Measurements from ENCODE around the gene KIF17. TPM values are rescaled to one million over a fixed set of nuclear protein-coding genes. Genes with fewer than 3 reads are reported as not detected.

KIF17 gene
- total RNA-seq, 1 donor from 2014 or later: 0.40 TPM

DNA sequence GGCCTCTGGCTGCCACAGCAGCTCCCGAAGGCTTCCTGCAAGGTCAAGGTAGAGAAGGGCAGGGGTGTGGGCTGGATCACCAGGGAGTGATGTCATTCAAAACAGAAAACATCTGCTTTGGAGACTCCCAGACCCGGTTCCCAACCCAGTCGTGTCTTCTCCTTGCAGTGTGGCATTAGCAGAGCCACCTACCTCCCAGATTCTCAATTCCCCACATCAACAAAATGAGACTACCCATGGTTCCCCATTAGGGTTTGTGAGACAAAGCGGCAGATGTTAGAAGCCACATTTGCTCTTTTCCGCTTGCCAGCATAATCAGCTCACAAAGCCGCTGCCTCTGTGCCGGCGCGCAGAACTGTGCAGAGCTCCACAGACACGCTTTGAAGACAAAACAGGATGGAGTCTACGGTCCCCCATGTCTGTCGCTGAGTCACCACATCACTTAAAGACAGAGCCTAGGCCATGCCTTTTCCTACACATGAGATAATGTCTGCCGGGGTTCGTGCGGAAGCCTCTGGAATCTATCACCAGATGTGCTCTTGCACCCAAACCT, 12.5 kb downstream of the KIF17 start:
- no peak for DNase-seq (ENCODE audit: low spot score in 2 of 2, unreplicated experiment in 2 of 2)
- no peaks in the 10 kb centered on the region for H3K9me3 Mint-ChIP-seq
- no peak overlapping the region for H3K4me3 Mint-ChIP-seq
- no peak overlapping the region for H3K27ac Mint-ChIP-seq
- TF ChIP-seq, protein P1, sequence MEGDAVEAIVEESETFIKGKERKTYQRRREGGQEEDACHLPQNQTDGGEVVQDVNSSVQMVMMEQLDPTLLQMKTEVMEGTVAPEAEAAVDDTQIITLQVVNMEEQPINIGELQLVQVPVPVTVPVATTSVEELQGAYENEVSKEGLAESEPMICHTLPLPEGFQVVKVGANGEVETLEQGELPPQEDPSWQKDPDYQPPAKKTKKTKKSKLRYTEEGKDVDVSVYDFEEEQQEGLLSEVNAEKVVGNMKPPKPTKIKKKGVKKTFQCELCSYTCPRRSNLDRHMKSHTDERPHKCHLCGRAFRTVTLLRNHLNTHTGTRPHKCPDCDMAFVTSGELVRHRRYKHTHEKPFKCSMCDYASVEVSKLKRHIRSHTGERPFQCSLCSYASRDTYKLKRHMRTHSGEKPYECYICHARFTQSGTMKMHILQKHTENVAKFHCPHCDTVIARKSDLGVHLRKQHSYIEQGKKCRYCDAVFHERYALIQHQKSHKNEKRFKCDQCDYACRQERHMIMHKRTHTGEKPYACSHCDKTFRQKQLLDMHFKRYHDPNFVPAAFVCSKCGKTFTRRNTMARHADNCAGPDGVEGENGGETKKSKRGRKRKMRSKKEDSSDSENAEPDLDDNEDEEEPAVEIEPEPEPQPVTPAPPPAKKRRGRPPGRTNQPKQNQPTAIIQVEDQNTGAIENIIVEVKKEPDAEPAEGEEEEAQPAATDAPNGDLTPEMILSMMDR (IDR thresholded peaks at IDR 0.05; ENCODE audit: unreplicated experiment): no peak
- no peaks in the 10 kb centered on the region for H3K4me1 Mint-ChIP-seq
- H3K27me3 Mint-ChIP-seq (ENCODE audit: low read depth): no peaks in the 10 kb centered on the region
- H3K36me3 Mint-ChIP-seq: no peaks in the 10 kb centered on the region

DNA sequence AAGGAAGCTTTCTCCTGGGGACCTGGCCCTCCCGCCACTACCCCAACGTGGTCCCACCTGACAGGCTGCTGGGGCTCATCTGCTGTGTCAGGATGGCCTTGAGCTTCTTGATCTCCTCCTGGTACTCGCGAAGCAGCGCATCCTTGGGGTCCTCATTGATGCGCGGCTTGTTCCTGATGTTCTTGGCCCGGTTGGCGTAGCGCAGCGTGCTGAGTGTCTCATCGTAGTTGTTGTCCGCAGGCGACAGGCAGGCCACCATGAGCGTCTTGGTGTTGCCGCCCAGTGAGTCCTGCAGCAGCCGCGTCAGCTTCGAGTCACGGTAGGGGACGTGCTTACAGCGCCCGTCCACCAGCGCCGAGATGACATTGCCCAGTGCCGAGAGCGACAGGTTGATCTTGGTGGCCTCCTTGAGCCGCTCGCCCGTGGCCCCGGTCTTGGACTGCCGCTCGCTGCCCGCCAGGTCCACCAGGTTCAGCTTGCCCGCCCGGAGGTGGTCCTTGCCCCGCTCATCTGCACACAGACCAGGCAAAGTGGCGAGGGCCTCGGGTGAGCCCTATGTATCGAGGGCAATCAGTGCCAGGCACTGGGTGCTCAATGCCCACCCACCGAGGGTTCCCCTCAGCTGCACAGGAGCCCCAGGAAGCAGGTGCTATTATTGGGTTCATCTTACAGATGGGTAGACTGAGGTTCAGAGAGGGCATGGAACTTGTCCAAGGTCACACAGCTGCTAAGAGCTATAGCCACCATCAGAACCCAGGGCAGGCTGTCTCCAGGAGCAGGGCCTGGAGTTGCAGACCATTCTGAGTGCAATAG, 13.2 kb downstream of the KIF17 start:
- Mint-ChIP-seq H3K4me1 (peaks cover 2% of the 10 kb centered on the region), H3K27me3 (ENCODE audit: low read depth) (no peaks in the 10 kb centered on the region)
- TF ChIP-seq, protein P1 (IDR thresholded peaks at IDR 0.05; ENCODE audit: unreplicated experiment): no peak

DNA sequence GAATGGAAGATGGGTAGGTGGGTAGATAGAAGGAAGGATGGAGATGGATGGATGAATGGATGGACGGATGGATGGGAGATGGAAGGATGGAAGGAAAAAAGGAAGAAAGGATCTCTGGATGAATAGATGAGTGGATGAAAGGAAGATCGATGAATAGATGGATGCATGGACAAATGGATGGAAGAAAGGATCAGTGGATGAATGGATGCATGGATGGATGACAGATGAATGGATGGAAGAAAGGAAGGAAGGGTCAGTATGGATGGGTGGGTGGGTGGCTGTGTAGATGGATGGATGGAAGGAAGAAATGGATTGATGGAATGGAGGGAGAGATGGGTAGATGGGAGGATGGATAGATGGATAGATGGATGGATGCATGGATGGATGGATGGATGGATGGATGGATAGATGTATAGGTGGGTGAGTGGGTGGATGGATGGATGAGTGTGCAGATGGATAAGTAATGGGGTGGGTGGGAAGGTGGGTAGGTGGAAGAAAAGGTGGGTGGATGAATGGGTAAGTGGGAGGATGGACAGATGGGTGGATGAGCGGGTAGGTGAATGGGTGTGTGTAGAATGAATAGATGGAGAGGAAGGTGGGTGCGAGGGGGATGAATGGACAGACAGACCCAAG, 14.6 kb downstream of the KIF17 start:
- H3K4me3 Mint-ChIP-seq: no peak overlapping the region
- no peaks in the 10 kb centered on the region for H3K9me3 Mint-ChIP-seq
- H3K27ac Mint-ChIP-seq: no peak overlapping the region
- no peaks in the 10 kb centered on the region for H3K27me3 Mint-ChIP-seq (ENCODE audit: low read depth)
- H3K4me1 Mint-ChIP-seq: peaks cover 7% of the 10 kb centered on the region
- no peak for DNase-seq (ENCODE audit: low spot score in 2 of 2, unreplicated experiment in 2 of 2)
- no peaks in the 10 kb centered on the region for H3K36me3 Mint-ChIP-seq
- TF ChIP-seq, protein P1 (IDR thresholded peaks at IDR 0.05; ENCODE audit: unreplicated experiment): no peak

More for the DNA sequence above, 13.2 kb downstream of the KIF17 start:
- Mint-ChIP-seq H3K36me3 (no peaks in the 10 kb centered on the region), H3K4me3 (no peak overlapping the region), H3K27ac (no peak overlapping the region), H3K9me3 (no peaks in the 10 kb centered on the region)
- DNase-seq (ENCODE audit: low spot score in 2 of 2, unreplicated experiment in 2 of 2): no peak

DNA sequence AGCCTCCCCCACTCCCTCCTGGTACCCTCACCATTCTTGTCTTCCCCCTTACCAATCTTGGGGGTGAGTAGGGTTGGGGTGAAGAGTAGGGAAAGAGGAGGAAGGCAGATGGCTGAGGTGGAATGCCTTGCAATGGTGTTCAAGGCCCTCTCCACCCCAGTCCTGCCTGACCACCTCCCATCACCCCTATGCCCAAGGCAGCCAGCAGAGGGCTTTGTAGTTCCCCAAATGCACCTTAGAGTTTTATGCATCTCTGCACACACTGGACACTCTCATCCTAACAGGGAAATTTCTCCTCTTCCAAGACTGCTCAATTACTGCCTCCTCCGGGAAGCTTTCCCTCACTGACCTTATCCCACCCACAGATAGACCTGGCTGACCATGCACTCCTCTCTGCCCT, 15.4 kb downstream of the KIF17 start:
- Mint-ChIP-seq H3K27ac (no peak overlapping the region), H3K9me3 (no peaks in the 10 kb centered on the region), H3K4me1 (peaks cover 7% of the 10 kb centered on the region), H3K27me3 (ENCODE audit: low read depth) (no peaks in the 10 kb centered on the region), H3K36me3 (no peaks in the 10 kb centered on the region), H3K4me3 (no peak overlapping the region)
- TF ChIP-seq, protein P1 (IDR thresholded peaks at IDR 0.05; ENCODE audit: unreplicated experiment): peak; percentile 2
- DNase-seq (ENCODE audit: low spot score in 2 of 2, unreplicated experiment in 2 of 2): no peak

DNA sequence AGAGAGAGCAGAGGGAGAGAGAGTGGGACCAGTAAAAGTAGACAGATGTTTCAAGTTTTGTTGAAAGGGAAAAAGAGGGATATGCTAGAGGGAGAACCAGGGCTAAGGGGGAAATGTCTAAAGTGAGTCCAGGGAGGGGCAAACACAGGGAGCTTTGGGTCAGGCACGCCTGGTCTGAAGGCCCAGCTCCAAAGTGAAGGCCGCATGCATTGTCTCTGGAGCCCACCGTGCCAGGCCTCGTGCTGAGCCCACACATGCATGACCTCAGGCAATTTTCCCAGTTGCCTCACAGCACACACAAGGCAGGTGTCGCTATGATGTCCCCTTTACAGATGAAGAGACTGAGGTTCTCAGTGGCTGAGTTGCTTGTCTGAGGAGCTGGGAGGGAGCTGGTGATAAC, 16.0 kb downstream of the KIF17 start:
- Mint-ChIP-seq H3K36me3 (no peaks in the 10 kb centered on the region), H3K4me3 (no peak overlapping the region), H3K27ac (no peak overlapping the region), H3K9me3 (no peaks in the 10 kb centered on the region), H3K27me3 (ENCODE audit: low read depth) (no peaks in the 10 kb centered on the region), H3K4me1 (peaks cover 10% of the 10 kb centered on the region)
- no peak for DNase-seq (ENCODE audit: low spot score in 2 of 2, unreplicated experiment in 2 of 2)
- TF ChIP-seq, protein P1 (IDR thresholded peaks at IDR 0.05; ENCODE audit: unreplicated experiment): no peak
